ENCODE measurements around the gene HLF.

- no peak for TF ChIP-seq POLR2A (IDR thresholded peaks at IDR 0.05; ENCODE audit: low read depth, low read length)
- TF ChIP-seq RFX5 (IDR thresholded peaks at IDR 0.05; ENCODE audit: low read depth, low read length), result no peak
- TF ChIP-seq, protein P1, sequence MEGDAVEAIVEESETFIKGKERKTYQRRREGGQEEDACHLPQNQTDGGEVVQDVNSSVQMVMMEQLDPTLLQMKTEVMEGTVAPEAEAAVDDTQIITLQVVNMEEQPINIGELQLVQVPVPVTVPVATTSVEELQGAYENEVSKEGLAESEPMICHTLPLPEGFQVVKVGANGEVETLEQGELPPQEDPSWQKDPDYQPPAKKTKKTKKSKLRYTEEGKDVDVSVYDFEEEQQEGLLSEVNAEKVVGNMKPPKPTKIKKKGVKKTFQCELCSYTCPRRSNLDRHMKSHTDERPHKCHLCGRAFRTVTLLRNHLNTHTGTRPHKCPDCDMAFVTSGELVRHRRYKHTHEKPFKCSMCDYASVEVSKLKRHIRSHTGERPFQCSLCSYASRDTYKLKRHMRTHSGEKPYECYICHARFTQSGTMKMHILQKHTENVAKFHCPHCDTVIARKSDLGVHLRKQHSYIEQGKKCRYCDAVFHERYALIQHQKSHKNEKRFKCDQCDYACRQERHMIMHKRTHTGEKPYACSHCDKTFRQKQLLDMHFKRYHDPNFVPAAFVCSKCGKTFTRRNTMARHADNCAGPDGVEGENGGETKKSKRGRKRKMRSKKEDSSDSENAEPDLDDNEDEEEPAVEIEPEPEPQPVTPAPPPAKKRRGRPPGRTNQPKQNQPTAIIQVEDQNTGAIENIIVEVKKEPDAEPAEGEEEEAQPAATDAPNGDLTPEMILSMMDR (conservative IDR thresholded peaks at IDR 0.05; ENCODE audit: low read depth, low read length), result no peak
- TF ChIP-seq SMC3 (IDR thresholded peaks at IDR 0.05; ENCODE audit: low read depth, low read length), result no peak
- TF ChIP-seq MXI1 (IDR thresholded peaks at IDR 0.05; ENCODE audit: borderline replicate concordance, low read depth, low read length), result no peak
- no peak for TF ChIP-seq RCOR1 (IDR thresholded peaks at IDR 0.05; ENCODE audit: insufficient replicate concordance, low read length)
- TF ChIP-seq CHD1 (IDR thresholded peaks at IDR 0.05; ENCODE audit: low read depth, low read length), result no peak
- TF ChIP-seq, protein P2, sequence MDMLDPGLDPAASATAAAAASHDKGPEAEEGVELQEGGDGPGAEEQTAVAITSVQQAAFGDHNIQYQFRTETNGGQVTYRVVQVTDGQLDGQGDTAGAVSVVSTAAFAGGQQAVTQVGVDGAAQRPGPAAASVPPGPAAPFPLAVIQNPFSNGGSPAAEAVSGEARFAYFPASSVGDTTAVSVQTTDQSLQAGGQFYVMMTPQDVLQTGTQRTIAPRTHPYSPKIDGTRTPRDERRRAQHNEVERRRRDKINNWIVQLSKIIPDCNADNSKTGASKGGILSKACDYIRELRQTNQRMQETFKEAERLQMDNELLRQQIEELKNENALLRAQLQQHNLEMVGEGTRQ (IDR thresholded peaks at IDR 0.05; ENCODE audit: low read depth, low read length), result no peak
Observed at GRCh38 chr17:55225237-55225636, 39.5 kb upstream of the HLF start.

Data from IMR-90 (cell line).